Measurements from ENCODE around the gene ZNF646.

DNA sequence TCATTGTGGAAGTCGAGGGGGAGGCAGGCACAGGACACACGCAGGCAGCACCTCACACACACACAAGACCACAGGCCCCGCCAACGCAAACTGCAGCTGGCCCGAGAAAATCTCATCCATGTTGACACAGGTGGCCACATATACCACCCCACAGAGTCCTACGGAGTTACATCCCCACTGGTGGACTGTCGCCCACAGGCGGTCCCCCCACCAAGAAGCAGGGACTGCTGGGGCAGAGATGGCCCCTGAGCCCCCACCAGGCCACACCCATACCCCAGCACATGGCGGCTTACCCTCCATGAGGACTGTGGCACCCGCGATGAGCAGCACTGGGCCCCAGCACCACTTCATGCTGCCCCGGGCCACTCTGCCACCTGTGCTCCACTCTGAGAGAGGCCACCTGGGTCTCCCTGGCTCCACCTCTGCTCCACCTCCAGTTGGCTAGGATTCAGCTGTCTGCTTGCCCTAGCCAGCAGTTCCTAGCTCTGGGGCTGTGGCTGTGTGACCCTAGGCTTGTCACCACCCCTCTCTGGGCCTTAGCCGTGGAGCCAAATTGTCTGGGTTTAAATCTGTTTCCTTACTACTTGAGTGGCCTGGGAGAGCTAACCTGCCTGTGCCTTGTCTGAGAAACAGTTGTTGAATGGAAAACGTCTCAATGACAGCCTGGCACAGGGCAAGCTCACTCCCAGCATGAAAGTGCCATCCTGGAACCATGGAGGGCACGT lies 14.4 kb downstream of the ZNF646 start, which contains the start of gene PRSS53:
- TF ChIP-seq, protein P1, sequence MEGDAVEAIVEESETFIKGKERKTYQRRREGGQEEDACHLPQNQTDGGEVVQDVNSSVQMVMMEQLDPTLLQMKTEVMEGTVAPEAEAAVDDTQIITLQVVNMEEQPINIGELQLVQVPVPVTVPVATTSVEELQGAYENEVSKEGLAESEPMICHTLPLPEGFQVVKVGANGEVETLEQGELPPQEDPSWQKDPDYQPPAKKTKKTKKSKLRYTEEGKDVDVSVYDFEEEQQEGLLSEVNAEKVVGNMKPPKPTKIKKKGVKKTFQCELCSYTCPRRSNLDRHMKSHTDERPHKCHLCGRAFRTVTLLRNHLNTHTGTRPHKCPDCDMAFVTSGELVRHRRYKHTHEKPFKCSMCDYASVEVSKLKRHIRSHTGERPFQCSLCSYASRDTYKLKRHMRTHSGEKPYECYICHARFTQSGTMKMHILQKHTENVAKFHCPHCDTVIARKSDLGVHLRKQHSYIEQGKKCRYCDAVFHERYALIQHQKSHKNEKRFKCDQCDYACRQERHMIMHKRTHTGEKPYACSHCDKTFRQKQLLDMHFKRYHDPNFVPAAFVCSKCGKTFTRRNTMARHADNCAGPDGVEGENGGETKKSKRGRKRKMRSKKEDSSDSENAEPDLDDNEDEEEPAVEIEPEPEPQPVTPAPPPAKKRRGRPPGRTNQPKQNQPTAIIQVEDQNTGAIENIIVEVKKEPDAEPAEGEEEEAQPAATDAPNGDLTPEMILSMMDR (IDR thresholded peaks at IDR 0.05) = no peak
- TF ChIP-seq POLR2A (IDR thresholded peaks at IDR 0.05) = no peak

All from vagina (tissue), 2 donors.